ENCODE measurements around the gene E2F3. TPM values are rescaled to one million over a fixed set of nuclear protein-coding genes. Genes with fewer than 3 reads are reported as not detected.

Gene E2F3
- total RNA-seq, 1 donor, result 6.2 TPM

- Histone ChIP-seq H3K27ac (ENCODE audit: low read depth, low read length) (no peak overlapping the region), H3K79me2 (ENCODE audit: insufficient read depth, low read length) (no peaks in the 10 kb centered on the region), H3K9me3 (ENCODE audit: low read depth, low read length) (no peaks in the 10 kb centered on the region), H3K36me3 (ENCODE audit: insufficient read depth, low read length) (no peaks in the 10 kb centered on the region), H3K4me3 (ENCODE audit: insufficient read depth, low read length) (no peak overlapping the region), H4K20me1 (ENCODE audit: insufficient read depth, low read length) (no peaks in the 10 kb centered on the region), H2AFZ (ENCODE audit: low read length) (no peak overlapping the region), H3K27me3 (ENCODE audit: insufficient read depth, low read length) (no peaks in the 10 kb centered on the region), H3K4me1 (ENCODE audit: insufficient read depth, low read length) (no peaks in the 10 kb centered on the region), H3K4me2 (ENCODE audit: insufficient read depth, low read length) (no peak overlapping the region)
- no peak for DNase-seq (ENCODE audit: insufficient read length, low spot score, missing footprints)
- no peak for TF ChIP-seq CTCF (IDR thresholded peaks at IDR 0.05; ENCODE audit: extremely low read depth, low read depth, low read length)
Observed at GRCh38 chr6:20360471-20361119, 41.1 kb upstream of the E2F3 start.

DNA sequence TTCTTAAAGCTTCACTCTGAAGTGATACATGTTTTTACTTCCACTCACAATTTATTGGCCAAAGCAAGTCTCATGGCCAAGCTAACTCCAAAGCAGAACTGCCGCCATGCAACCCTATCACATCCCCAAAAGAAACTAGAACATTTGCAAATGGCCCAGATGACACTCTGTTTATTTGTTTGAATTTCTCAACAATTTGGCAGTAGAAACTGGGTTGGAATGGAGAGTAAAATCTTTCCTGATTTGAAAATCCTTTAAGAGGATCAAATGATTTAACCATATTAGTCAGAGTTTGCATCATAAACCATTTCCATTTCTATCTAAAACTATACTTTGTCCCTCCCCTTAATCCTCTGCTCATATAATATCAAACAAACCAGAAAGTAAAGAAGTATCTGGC lies 39.1 kb upstream of the E2F3 start:
- H3K4me1 ChIP-seq (ENCODE audit: insufficient read depth, low read length), result no peaks in the 10 kb centered on the region
- DNase-seq (ENCODE audit: insufficient read length, low spot score, missing footprints), result no peak
- H3K79me2 ChIP-seq (ENCODE audit: insufficient read depth, low read length), result no peaks in the 10 kb centered on the region
- no peaks in the 10 kb centered on the region for H3K27me3 ChIP-seq (ENCODE audit: insufficient read depth, low read length)
- no peak overlapping the region for H2AFZ ChIP-seq (ENCODE audit: low read length)
- no peak for TF ChIP-seq CTCF (IDR thresholded peaks at IDR 0.05; ENCODE audit: extremely low read depth, low read depth, low read length)
- no peak overlapping the region for H3K4me3 ChIP-seq (ENCODE audit: insufficient read depth, low read length)
- no peak overlapping the region for H3K4me2 ChIP-seq (ENCODE audit: insufficient read depth, low read length)
- no peaks in the 10 kb centered on the region for H3K36me3 ChIP-seq (ENCODE audit: insufficient read depth, low read length)
- no peak overlapping the region for H3K27ac ChIP-seq (ENCODE audit: low read depth, low read length)
- no peaks in the 10 kb centered on the region for H3K9me3 ChIP-seq (ENCODE audit: low read depth, low read length)
- no peaks in the 10 kb centered on the region for H4K20me1 ChIP-seq (ENCODE audit: insufficient read depth, low read length)

GRCh38 chr6:20364327-20364726 lies 37.4 kb upstream of the E2F3 start:
- no peak for TF ChIP-seq CTCF (IDR thresholded peaks at IDR 0.05; ENCODE audit: extremely low read depth, low read depth, low read length)
- Histone ChIP-seq H3K79me2 (ENCODE audit: insufficient read depth, low read length) (no peaks in the 10 kb centered on the region), H2AFZ (ENCODE audit: low read length) (no peak overlapping the region), H3K4me3 (ENCODE audit: insufficient read depth, low read length) (no peak overlapping the region), H3K4me1 (ENCODE audit: insufficient read depth, low read length) (no peaks in the 10 kb centered on the region), H3K36me3 (ENCODE audit: insufficient read depth, low read length) (no peaks in the 10 kb centered on the region), H3K9me3 (ENCODE audit: low read depth, low read length) (no peaks in the 10 kb centered on the region), H3K27ac (ENCODE audit: low read depth, low read length) (no peak overlapping the region), H3K27me3 (ENCODE audit: insufficient read depth, low read length) (no peaks in the 10 kb centered on the region), H4K20me1 (ENCODE audit: insufficient read depth, low read length) (no peaks in the 10 kb centered on the region), H3K4me2 (ENCODE audit: insufficient read depth, low read length) (no peak overlapping the region)
- DNase-seq (ENCODE audit: insufficient read length, low spot score, missing footprints), result no peak

DNA sequence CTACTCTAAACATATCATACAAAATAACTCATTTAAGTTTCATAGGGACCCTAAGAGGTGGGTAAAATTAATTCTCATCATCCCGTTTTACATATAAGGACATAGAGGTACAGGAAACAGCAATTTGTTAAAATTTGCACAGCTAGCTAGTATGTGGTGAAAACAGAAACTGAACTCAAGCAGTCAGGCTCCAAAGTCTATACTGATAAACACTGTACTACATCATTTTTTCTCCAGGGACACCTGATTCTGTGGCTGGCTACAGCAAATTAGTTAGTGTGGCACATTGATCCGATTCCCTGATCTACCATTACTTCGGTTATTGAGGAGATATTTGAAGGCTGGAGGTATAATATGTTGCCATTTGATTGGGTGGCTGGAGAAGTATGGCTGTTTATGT lies 36.2 kb upstream of the E2F3 start:
- H3K36me3 ChIP-seq (ENCODE audit: insufficient read depth, low read length), result no peaks in the 10 kb centered on the region
- H3K9me3 ChIP-seq (ENCODE audit: low read depth, low read length), result no peaks in the 10 kb centered on the region
- no peak overlapping the region for H3K27ac ChIP-seq (ENCODE audit: low read depth, low read length)
- no peak for DNase-seq (ENCODE audit: insufficient read length, low spot score, missing footprints)
- TF ChIP-seq CTCF (IDR thresholded peaks at IDR 0.05; ENCODE audit: extremely low read depth, low read depth, low read length), result no peak
- H3K27me3 ChIP-seq (ENCODE audit: insufficient read depth, low read length), result no peaks in the 10 kb centered on the region
- no peak overlapping the region for H3K4me2 ChIP-seq (ENCODE audit: insufficient read depth, low read length)
- H3K4me1 ChIP-seq (ENCODE audit: insufficient read depth, low read length), result no peaks in the 10 kb centered on the region
- H3K4me3 ChIP-seq (ENCODE audit: insufficient read depth, low read length), result no peak overlapping the region
- H2AFZ ChIP-seq (ENCODE audit: low read length), result no peak overlapping the region
- H4K20me1 ChIP-seq (ENCODE audit: insufficient read depth, low read length), result no peaks in the 10 kb centered on the region
- H3K79me2 ChIP-seq (ENCODE audit: insufficient read depth, low read length), result no peaks in the 10 kb centered on the region

Data from osteoblast (primary cell).